Activated T-helper 9 cell treated with anti-CD3 and anti-CD28 coated beads, Interleukin-2, amount 50 U/mL, for 16 hours (primary cell): ENCODE measurements around the gene SAMD14.
A peak's percentile ranks its signal among the peaks of the same experiment; 100 is the strongest.

Source experiments
- DNase-seq: peaks from one replicate; pipeline ENCODE4 v3.0.0-alpha.2; 2020; ENCODE audit warnings: low read depth

SAMD14 gene

DNA sequence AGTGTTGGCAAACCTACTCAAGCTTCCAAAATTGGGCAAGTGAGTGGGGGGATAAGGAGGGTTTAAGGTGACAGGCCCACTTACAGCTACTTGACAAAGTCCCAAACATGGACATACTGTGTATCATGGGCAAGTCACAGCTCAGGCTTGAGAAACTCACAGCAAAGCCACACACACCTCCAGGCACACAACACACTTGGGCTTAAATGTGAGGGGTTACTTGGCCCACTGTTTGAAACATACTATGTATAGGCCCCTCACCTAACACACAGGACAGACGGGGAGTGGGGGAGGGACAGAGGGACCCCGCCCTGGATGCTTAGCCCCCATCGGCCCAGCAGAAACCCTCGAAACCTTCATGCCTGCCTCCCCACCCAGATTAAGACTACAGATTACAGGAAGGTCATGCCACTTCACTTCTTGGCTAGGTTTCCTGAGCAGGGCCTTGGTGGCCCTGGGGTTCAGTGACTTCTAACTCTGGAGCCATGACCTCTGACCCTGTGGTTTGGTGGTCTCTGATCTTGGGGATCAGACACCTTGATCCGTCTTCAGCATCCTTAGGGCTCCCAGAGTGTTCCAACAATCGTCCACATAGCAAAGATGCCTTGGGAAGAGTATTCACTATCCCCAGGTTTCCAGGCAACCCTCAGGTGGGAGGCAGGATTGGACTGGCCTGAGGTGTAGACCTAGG lies 2.3 kb upstream of the SAMD14 start:
- DNase-seq = no peak

DNA sequence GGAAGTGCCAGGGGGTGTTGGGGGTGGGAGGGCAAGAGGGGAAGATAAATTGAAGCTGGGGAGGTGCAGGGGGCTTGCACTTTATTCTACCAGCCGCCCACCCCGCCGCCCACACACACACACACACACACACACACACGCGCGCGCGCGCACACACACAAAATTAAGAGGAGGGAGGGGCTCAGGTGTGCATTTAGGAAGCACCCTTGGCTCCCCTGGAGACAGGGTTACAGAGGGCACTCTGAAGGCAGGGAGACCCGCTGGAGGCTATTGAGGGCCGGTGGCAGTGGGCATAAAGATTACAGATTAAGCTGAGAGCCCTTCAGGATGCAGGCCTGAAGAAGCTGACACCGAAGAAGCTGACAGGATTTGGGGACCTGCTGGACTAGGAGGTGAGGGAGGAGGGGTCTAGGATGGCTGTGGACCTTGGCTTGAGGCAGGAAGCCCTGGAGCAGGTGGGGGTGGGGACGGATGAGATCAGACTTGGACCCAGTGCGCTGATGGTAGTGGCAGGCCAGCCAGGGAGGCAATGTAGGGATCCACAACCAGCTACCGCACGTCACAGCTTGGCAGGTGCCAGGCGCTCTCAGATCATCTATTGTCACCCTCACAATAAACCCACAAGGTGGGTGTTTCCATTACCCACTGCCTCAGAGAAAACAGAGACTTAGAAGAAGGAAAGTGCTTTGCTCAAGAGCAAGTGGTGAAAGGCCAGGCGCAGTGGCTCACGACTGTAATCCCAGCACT lies 772 bp upstream of the SAMD14 start:
- DNase-seq = no peak

DNA sequence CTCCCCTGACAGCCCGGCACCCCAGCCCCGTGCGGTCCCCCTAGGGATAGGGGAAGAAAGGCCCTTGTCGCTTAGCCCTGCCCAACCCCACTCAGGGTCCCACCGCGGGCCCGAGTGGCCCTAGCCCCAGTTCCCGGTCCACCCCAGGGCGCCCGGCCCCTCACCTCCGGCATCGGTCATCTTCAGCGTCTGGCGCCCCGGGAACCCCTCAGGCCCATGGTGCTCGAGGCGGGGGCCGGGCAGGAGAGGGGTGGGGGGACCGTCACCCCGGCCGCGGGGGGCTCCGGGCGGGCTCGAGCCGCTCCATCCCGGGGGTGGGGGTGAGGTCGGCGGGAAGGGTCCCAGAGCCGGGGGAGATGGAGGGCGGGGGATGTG lies 620 bp downstream of the SAMD14 start:
- DNase-seq = no peak

DNA sequence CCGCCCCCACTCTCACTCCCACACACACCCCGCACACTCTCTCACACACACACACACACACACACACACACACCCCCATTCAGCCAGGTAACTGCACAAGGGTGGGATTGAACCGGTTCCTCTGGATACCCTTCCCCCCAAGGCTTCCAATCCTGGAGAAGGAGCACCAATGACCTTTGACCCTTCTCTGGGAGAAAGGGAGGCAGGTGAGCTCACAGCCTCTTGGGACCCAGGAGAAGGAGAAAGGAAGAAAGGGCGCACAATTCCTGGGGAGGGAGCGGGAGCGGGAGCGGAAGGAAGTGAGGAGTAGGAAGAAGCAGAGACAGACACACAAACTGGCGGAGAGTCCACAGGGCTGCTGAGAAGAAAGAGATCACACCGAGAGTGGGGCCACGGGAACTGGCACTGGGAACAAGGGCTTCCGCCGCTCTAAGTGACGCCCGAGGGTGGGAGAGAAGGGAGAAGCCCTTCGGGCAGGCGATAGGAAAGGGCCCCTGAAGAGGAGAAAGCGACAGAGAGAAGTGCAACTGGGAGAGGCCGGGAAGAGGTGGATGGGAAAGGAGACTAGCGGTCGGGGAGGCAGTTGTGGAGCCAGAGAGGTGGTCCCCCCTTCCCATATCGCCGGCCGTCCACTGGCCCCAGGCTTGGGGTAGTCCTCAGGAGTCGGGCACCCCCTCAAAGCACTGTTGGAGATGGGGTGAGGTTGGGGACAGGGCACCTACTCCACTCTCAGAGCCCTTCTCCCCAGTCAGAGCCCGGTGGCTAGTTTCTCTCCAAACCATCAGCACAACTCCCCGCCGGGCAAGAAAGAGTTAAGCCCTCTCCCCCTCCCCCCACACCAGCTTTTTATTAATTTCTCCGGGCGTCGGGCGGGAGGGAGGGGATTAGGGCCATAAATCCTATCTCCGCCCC lies 1.3 kb downstream of the SAMD14 start:
- DNase-seq = no peak

DNA sequence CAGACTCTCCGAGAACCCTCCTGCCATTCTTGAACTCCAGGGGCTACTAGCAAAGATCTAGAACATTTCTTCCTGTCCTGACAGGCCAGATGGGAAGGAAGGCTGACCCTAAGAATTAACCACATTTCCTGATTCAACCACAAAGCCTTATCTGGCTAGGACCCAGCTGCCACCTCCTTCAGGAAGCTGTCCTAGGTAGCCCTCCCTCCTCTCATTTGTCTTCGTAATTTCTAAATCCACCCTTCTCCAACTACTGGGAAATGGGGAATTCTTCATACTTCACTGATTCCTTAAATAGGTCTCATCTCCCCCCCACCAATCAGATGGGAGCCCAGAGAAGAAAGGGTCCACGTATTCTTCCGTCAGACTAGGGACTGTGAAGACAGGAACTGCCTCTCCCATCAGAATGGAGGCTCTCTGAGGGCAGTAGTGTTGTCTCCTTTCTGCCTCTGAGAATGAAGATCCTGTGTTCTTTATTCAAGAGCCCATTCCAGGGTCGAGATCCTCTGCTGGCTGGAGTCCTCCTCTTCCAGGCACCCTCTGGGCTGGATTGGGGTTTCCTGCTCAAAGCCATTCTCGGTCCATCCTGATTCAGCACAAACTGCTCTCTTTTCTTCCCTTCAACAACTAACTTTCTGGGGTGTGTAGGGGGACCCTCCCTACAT lies 2.1 kb downstream of the SAMD14 start:
- DNase-seq = no peak

DNA sequence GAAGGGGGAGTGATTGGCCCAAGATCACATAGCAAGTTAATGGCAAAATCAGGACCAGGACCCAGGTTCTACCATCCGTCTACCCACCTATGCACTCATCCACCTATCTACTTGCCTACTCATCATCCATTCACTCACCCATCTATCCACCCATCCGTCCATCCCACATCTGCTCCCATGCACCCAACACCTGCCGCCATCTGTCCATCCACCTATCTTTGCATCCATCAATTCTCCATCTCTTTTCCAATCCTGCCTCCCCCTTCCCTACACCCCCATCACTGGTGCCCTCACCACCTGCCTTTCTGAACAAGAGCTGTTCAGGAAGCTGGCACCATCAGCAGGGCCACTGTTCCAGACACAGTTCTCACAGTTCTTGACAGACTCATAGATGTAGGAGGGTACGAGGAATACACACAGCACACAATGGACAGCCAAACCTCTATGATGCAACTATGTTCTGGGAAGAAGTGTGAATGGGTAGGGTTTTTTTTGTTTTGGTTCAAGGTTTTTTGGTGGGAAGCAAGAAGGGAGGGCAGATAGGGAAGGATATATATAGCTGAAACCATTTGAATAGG lies 4.5 kb downstream of the SAMD14 start:
- DNase-seq = no peak

DNA sequence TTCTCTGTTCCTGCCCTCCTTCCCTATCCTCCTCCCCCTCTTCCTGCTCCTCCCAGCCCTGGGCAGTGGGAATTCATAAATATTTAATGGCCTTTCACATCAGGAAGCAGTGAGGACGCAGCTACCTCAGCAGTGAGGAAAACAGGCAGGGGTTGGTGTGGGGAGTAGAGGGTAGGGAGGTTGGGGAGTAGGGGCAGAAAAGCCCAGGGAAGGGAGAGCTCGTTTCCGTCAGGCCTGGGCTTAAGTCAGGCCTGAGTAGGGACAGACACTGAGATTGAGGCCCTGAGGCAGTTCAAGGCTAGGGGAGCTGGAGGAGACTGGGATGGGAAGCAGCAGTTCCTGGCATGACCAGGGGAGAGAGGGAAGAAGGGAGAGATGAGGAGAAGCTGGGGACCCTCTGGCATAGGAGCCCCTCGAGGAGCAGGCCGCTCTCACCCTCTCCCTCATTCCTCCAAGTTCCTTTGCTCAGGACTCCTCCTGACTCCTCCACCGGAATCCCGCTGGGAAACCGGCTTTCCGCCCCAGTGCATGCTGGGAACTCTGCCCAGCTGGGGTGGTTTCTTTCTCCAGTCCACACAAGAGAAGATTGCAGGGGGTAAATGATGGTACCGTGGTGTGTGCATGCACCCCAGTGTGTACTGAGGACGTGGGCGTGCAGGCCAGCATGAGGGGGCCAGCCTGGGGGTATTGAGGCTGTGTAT lies 6.2 kb downstream of the SAMD14 start:
- DNase-seq = no peak

DNA sequence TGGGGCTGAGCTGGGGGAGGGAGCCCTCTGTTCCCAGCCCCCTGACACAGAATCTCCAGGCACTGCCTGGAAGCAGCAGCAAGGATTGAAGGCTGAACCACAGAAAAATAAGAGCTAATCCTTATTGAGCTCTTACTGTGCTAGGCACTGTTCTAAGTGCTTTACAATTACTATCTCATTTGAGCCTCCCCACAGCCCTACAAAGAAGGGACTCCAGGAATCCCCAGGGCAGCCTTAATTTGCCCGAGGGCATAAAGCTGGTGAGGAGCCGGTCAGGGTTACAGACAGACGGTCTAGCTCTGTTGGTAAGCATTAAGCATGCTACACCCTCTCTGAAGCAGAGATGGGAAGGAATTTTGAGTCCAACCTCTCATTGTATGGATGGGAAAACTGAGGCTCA lies 7.0 kb downstream of the SAMD14 start:
- no peak for DNase-seq

DNA sequence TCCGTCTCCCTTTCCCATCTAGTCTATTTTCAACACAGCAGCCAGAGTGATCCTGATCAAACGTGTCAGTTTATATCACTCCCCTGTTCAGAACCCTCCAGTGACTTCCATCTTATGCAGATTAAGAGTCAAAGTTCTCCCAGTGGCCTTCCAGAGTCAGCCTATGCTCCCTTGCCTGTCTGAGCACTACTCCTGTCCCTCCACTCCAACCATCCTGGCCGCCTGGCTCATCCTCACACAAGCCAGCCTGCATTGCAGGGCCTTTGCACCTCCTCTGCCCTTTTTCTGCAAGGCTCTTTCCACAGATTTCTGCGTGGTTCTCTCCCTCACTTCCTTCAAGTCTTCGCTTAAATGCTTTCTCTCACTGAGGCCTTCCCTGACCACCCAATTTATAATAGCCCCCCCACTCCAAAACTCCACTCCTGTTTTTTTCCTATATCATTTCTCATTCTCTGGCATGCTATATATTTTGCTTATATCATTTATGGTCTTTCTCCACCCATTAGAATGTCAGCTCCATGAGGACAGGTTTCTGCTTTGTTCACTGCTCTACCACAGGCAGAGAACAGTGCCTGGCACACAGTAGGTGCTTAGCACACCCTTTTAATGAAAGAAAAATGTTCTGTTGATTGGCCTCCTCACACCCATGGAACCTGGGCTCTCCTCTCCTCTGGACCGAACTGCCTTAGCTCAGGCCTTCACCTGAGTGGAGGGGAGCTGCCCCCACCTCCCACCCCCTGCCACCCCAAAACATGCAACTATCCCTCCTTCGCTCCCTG lies 9.3 kb downstream of the SAMD14 start:
- DNase-seq = no peak

DNA sequence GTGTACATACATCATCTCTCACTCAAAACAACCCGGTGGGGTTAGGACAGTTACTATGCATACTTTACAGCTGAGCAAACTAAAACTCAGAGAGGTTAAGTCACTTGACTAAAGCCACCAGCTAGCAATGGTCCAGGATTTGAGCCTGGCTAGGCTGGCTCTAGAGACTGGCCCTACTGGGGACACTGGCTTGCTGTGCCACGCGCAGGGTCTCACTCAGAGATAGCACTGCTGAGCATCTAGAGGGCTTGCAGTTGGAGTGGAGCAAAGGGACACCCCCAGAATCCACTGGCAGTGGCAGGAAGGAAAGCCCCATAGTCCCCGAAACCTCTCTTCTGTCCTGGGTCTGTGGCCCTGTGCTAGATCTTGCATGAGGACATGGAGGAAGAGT lies 11.1 kb downstream of the SAMD14 start:
- DNase-seq = no peak

DNA sequence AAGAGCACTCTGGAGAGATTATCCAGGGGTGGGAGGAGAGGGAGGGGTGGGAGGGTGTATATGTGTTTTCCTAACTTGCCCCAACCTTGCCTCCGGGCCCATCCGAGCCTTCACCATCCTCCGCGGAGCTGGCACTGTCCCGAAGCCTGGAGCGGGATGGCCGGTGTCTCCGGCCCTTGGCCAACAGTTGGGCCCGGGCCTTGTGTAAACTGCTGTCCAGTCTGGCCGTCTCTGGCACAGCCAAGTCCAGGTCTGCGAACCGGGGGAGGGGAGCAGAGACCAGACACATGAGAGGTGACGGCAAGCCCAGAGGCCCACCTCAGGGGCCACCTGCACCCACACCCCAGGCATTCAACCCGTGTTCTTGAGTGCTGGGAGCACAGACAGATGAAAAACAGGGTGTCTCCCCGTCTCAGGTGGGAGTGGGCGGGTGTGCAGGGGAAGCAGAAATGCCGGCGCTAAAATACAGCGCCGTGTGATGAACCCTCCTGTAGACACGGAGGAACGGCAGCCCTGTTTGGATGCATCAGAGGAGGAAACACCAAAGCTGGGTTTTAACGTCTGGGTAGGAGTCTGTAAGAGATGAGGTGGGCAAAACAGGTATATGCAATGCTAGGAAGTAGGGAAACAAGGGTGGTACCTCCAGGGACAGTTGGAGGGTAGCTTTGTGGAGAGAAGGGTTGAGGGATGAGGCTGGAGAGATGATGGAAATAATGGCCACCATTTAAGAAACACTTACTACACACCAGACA lies 11.7 kb downstream of the SAMD14 start:
- DNase-seq = no peak

DNA sequence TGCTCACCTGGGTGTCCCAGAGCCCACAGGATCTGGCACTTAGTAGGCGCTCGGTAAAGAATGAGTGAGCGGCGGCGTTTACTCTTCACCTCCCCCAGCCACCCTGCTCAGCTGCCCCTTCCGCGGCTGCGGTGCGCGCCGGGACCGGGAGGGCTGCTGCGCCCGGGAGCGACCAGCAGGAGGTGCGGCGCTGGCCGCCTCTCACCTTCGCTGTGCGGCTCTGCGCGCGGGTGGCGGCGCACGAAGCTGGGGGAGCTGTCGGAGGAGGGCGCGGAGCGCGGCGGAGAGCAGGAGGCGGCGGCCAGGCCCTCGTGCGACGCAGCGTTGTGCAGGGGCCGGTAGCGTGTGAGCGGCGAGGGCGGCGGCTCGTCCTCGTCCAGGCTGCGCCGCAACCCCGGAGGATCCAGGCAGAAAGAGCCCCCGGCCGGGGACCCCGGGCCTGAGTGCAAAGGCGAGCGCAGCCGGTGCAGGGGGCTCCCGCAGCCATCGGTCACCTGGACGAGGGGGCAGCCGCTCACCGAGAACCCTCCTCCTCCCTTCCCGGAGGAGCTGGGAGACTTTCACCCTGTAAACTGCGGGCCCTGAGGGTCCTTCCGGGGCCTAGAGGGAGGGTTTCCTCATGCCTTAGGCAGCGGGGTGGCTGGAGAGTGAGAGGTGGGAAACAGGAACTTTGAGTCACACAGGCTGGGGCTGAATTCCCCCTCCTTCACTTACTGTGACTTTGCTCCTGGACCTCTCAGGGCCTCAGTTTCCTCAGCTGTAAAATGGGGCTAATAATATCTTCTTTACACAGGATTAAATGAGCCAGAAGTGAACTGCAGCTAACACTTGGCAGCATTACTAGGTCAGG lies 12.5 kb downstream of the SAMD14 start:
- peak; percentile 53 for DNase-seq

DNA sequence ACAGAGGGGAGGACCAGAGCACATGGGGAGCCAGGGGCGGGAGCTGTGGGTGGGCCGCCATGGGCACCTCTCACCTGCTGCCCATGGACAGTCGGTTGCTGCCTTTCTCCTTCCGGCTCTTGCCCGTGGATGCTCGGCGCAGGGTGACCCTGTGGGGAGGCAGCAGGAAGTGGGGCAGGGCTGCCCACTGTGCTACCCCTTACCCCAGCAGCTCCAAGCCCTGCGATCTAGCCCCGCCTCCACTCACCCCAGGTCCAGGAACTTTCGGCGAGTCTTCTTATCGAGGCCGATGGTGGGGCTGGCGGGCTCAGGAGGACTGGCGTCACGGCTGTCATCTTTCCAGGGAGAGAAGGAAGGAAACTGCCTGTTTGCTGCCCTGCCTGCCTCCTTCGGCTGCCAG lies 14.2 kb downstream of the SAMD14 start:
- no peak for DNase-seq

DNA sequence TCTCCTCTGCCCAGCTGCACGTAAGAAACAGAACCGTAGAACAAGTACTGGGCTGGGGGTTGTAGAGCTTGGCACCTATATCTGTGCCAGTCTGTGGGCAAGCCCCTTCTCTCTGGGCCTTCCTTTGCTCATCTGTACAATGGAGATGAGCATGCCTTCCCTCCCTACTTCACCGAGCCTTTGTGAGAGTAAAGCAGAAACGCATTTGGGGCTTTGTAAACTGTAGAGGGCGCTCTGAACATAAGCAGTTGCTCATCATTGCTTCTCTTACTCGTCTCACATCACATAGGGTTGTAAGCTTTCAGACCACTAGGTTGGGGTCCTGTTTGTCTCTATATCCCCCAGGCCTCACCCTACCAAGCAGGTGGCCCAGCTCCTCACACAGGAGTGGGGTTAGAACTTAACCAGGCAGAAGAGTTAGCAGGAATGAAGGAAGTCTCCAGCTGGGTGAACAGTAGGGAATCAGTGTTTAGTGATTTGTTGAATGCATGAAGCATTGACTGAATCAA lies 15.1 kb downstream of the SAMD14 start:
- DNase-seq = no peak

DNA sequence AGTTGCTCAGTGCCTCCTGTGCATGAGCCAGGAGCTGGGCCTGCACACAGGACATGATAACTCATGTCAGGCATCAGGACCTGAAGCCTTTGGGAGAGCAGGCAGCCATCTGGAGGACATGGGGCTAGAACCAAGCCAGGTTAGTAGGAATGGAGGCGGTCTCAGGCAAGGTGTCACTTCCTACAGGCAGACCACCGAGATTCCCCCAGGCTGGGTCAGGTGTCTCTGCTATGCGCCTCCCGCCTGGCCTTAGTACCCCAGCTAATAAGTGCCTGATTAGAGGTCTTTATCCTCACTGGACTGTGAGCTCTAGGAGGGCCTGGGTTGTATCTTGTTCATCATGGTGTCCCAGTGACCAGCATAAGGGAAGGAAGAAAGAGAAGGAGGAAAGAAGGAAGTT lies 15.6 kb downstream of the SAMD14 start:
- DNase-seq = no peak

DNA sequence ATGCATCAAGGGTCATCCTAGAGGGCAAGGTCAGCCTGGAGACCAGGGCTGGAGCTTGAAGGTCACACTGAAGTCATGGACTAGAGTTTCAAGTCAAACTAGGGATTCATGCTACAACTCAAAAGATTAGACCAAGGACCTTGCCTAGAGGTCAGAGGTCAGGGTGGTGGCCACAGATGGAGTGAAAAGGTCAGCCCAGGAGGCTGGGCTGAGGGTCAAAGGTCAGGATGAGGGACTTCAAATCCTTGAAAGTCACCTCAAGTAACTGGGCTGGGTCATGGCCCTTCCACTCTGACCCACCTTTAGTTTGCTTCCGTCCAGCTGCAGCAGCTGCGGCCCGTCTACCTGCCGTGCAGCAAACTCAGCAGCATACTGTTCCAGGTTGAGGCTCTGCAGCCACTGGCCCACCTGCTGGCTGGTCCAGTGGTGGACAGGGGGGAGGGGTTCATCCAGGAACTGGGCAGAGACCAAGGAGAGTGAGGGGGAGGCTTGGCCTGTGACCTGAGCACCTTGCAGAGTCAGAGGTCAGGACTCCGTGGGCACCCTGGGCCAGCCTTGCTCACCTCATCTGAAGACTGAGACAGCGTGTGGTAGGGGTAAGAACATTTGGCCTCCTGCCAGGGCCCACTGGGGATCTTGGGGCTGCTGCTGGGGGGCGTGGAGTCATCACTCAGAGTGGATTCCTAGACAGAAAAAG lies 16.2 kb downstream of the SAMD14 start:
- no peak for DNase-seq

DNA sequence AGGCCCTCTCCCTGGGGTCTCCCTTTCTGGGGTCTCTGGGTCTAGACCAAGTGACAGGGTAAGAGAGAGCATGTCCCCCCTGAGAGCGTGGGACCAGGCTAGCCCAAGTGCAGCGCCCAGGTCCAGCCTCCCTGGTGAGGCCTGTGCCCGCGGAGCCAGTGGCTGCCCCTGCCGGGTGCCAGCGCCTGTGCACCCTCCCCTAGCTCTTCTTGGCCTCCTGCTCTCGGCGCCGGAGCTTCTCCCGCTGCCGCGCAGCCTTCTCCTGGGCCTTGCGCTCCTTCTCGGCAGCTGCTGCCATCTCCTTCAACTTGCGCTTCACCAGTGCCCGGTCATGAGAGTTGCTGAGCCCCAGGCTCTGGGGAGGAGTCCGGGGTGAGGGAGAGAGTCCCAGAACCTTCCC lies 17.3 kb downstream of the SAMD14 start:
- no peak for DNase-seq
